Liver (tissue), 9 donors: ENCODE results near the gene CDH13. TPM values are rescaled to one million over a fixed set of nuclear protein-coding genes. Genes with fewer than 3 reads are reported as not detected.

Experiments
- DNase-seq: peaks from one replicate; pipeline ENCODE4 v3.0.0-alpha.2; 2017; ENCODE audit warnings: low spot score
- H3K27ac ChIP-seq, 2 donors: one replicate each; pipeline ENCODE4 v1.7.0; 2013; ENCODE audit warnings: inconsistent platforms in 2 of 2, low read length in 2 of 2, control low read depth in 1 of 2, low read depth in 1 of 2, mild to moderate bottlenecking in 1 of 2
- H3K27me3 ChIP-seq, 4 donors: one replicate each; pipeline versions ENCODE4 v1.6.1 to v1.7.0; 2013; ENCODE audit warnings: low read length in 3 of 4, inconsistent platforms in 1 of 4, mild to moderate bottlenecking in 1 of 4, moderate library complexity in 1 of 4; ENCODE audit not compliant: control insufficient read depth in 4 of 4, insufficient read depth in 4 of 4
- H3K36me3 ChIP-seq, 4 donors: one replicate each; pipeline versions ENCODE4 v1.6.1 to v1.7.0; 2013; ENCODE audit warnings: low read length in 3 of 4, mild to moderate bottlenecking in 3 of 4, low read depth in 1 of 4, moderate library complexity in 1 of 4; ENCODE audit not compliant: control insufficient read depth in 4 of 4, insufficient read depth in 3 of 4
- H3K4me1 ChIP-seq, 4 donors: one replicate each; pipeline versions ENCODE4 v1.6.1 to v1.7.0; 2013; ENCODE audit warnings: low read length in 3 of 4, mild to moderate bottlenecking in 3 of 4, moderate library complexity in 1 of 4; ENCODE audit not compliant: control insufficient read depth in 4 of 4, insufficient read depth in 4 of 4
- H3K4me3 ChIP-seq, 3 donors: one replicate each; pipeline versions ENCODE4 v1.6.1 to v1.7.0; 2013; ENCODE audit warnings: low read length in 3 of 3, control low read depth in 1 of 3, low read depth in 1 of 3, mild to moderate bottlenecking in 1 of 3
- H3K9ac ChIP-seq, 2 donors: one replicate each; pipeline ENCODE4 v1.7.0; 2013; ENCODE audit warnings: low read length in 2 of 2, mild to moderate bottlenecking in 2 of 2, moderate library complexity in 2 of 2, control low read depth in 1 of 2, low read depth in 1 of 2
- H3K9me3 ChIP-seq, 4 donors: one replicate each; pipeline versions ENCODE4 v1.6.1 to v1.7.0; 2013; ENCODE audit warnings: low read length in 3 of 4; ENCODE audit not compliant: control insufficient read depth in 4 of 4
- EGR1 ChIP-seq, 2 donors: IDR thresholded peaks; 2 replicates each; pipeline ENCODE4 v1.6.1; 2016 to 2018; ENCODE audit warnings: antibody characterized with exemption in 2 of 2, low read depth in 2 of 2
- FOXA1 ChIP-seq: IDR thresholded peaks from 2 replicates; pipeline ENCODE4 v1.6.1; 2016; ENCODE audit warnings: antibody characterized with exemption
- FOXA2 ChIP-seq: IDR thresholded peaks from 2 replicates; pipeline ENCODE4 v1.6.1; 2016; ENCODE audit warnings: antibody characterized with exemption
- GABPA ChIP-seq, 2 donors: IDR thresholded peaks in 1 of 2; conservative IDR thresholded peaks in 1 of 2; 2 replicates each; pipeline ENCODE4 v1.6.1; 2016; ENCODE audit warnings: antibody characterized with exemption in 2 of 2, mild to moderate bottlenecking in 1 of 2, moderate library complexity in 1 of 2
- HNF4A ChIP-seq, 2 donors: conservative IDR thresholded peaks; 2 replicates each; pipeline ENCODE4 v1.6.1; 2016; ENCODE audit warnings: antibody characterized with exemption in 2 of 2, mild to moderate bottlenecking in 2 of 2
- HNF4G ChIP-seq: IDR thresholded peaks from 2 replicates; pipeline ENCODE4 v1.6.1; 2016; ENCODE audit warnings: antibody characterized with exemption
- JUND ChIP-seq, 2 donors: IDR thresholded peaks; 2 replicates each; pipeline ENCODE4 v1.6.1; 2016; ENCODE audit warnings: antibody characterized with exemption in 2 of 2
- NR2F2 ChIP-seq: IDR thresholded peaks from 2 replicates; pipeline ENCODE4 v1.6.1; 2016; ENCODE audit warnings: antibody characterized with exemption
- RAD21 ChIP-seq, 2 donors: IDR thresholded peaks; 2 replicates each; pipeline ENCODE4 v1.6.1; 2016; ENCODE audit warnings: antibody characterized with exemption in 2 of 2, mild to moderate bottlenecking in 2 of 2
- RXRA ChIP-seq, 2 donors: IDR thresholded peaks; 2 replicates each; pipeline ENCODE4 v1.6.1; 2017 to 2018; ENCODE audit warnings: antibody characterized with exemption in 2 of 2, mild to moderate bottlenecking in 1 of 2
- SP1 ChIP-seq: IDR thresholded peaks from 2 replicates; pipeline ENCODE4 v1.6.1; 2018; ENCODE audit warnings: antibody characterized with exemption, mild to moderate bottlenecking
- TAF1 ChIP-seq: conservative IDR thresholded peaks from 2 replicates; pipeline ENCODE4 v1.6.1; 2016; ENCODE audit warnings: antibody characterized with exemption, mild to moderate bottlenecking
- WGBS: extraction: QIAGEN DNeasy Blood & Tissue Kit; methylation state at CpG from one replicate; pipeline ENCODE4 v1.1.7; 2013; 5-methylcytosine and 5-hydroxymethylcytosine counted together
- polyA plus RNA-seq, 2 donors: library from polyadenylated mRNA; stranded (reverse) in 1 of 2; unstranded in 1 of 2; fragments of 200-250 nt in 1 of 2; fragments of >200 nt in 1 of 2; fragmentation: Nextera tagmentation in 1 of 2; extraction: Ambion mirVana in 1 of 2; gene quantifications; one replicate each; pipeline versions ENCODE4 v1.2.1 to v1.2.3, GENCODE V29; 2013 to 2015
- total RNA-seq, 2 donors: library from RNA; depleted of rRNA; stranded (reverse); fragments of >200 nt; gene quantifications; one replicate each; pipeline ENCODE4 v1.2.3, GENCODE V29; 2014
- TF ChIP-seq, protein P1 (sequence below): fragments of 150-350 bp; IDR thresholded peaks from 2 replicates; pipeline ENCODE4 v1.5.1; 2017; ENCODE audit warnings: improper control_type of control experiment, low read depth, low read length; ENCODE audit not compliant: missing input control
- TF ChIP-seq, protein P2 (sequence below): IDR thresholded peaks from 2 replicates; pipeline ENCODE4 v1.6.1; 2016; ENCODE audit warnings: antibody characterized with exemption, mild to moderate bottlenecking
- TF ChIP-seq, protein P3 (sequence below): IDR thresholded peaks from 2 replicates; pipeline ENCODE4 v1.6.1; 2016; ENCODE audit warnings: antibody characterized with exemption
- donor health status: healthy.
- donor health status: healthy.
- donor health status: healthy.
- donor health status: healthy.
- donor health status: healthy.

Gene CDH13
- total and polyA plus RNA-seq, 4 donors, result 0.21 to 1.5 (median 0.58) TPM

DNA sequence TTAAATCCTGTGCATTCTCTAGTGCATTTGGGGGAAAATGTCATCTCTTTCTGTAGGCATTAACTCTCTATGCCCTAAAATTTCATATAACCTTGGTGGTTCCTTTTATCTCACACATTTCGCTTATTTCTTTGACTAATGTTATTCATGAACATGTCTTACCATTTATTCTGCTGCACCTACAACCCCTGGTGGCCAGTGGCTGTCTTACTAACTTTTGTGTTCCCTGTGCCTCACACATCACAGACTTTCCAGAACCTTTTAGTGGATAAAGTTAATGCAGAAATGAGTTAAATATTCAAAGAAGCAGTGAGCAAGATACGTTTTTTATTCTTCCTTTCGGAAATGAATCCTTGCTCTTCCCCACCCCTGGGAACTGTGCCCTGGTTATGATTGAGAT, 111.9 kb downstream of the CDH13 start:
- 53% methylated on average over 3 of the region's 3 CpGs for WGBS
- H3K27me3 ChIP-seq, result peaks cover 0 to 3% (median 0%) of the 10 kb centered on the region in 4 donors
- H3K36me3 ChIP-seq, result no peaks in the 10 kb centered on the region
- H3K4me3 ChIP-seq, result no peak overlapping the region
- DNase-seq, result no peak
- no peak overlapping the region for H3K27ac ChIP-seq
- TF ChIP-seq GABPA (IDR thresholded peaks at IDR 0.05 in 1 of 2, conservative IDR thresholded peaks at IDR 0.05 in 1 of 2) (no peak), FOXA2 (no peak), EGR1 (IDR thresholded peaks at IDR 0.05; ENCODE audit: low read depth in 2 of 2) (no peak), RAD21 (IDR thresholded peaks at IDR 0.05) (peak in 1 of 2 donors; percentile 7), JUND (IDR thresholded peaks at IDR 0.05) (no peak)
- peaks cover 0 to 1% (median 0%) of the 10 kb centered on the region in 4 donors for H3K4me1 ChIP-seq
- H3K9me3 ChIP-seq, result peaks cover 0 to 2% (median 0%) of the 10 kb centered on the region in 4 donors
- H3K9ac ChIP-seq, result no peak overlapping the region

DNA sequence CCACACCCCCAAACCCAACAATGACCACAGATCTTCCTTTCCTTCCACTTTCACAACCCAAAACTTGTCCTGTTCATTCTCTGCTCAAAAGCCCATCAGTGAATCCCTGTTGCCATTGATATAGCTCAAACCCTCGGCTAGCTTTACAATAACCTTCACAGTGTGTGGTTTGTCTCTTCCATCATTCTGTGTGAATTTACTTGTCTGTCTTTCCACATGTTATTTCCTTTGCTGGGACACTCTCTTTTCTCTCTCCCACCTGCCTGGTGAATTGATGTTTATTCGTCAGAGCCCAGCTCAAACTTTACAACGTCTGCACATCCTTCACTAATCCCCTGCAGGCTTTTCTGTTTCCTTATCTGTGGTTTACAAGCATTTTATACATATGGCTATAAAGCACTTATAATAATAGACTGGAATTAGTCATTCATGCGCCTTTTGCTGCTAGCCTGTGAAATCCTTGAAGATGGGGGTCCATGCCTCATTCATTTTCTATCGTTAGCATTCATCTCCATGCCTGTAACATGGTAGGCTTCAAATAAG, 114.4 kb downstream of the CDH13 start:
- H3K27me3 ChIP-seq, result peaks cover 0 to 3% (median 0%) of the 10 kb centered on the region in 4 donors
- H3K4me3 ChIP-seq, result no peak overlapping the region
- peaks cover 0 to 1% (median 0%) of the 10 kb centered on the region in 4 donors for H3K4me1 ChIP-seq
- DNase-seq, result no peak
- H3K27ac ChIP-seq, result no peak overlapping the region
- WGBS, result 64% methylated on average over 5 of the region's 5 CpGs
- H3K9ac ChIP-seq, result no peak overlapping the region
- H3K36me3 ChIP-seq, result no peaks in the 10 kb centered on the region
- H3K9me3 ChIP-seq, result peaks cover 0 to 2% (median 0%) of the 10 kb centered on the region in 4 donors
- TF ChIP-seq GABPA (IDR thresholded peaks at IDR 0.05 in 1 of 2, conservative IDR thresholded peaks at IDR 0.05 in 1 of 2) (no peak), HNF4A (conservative IDR thresholded peaks at IDR 0.05) (no peak), SP1 (no peak), FOXA1 (no peak), HNF4G (no peak), NR2F2 (no peak), RAD21 (IDR thresholded peaks at IDR 0.05) (no peak), JUND (IDR thresholded peaks at IDR 0.05) (no peak), RXRA (IDR thresholded peaks at IDR 0.05) (no peak), TAF1 (no peak)
- TF ChIP-seq, protein P1, sequence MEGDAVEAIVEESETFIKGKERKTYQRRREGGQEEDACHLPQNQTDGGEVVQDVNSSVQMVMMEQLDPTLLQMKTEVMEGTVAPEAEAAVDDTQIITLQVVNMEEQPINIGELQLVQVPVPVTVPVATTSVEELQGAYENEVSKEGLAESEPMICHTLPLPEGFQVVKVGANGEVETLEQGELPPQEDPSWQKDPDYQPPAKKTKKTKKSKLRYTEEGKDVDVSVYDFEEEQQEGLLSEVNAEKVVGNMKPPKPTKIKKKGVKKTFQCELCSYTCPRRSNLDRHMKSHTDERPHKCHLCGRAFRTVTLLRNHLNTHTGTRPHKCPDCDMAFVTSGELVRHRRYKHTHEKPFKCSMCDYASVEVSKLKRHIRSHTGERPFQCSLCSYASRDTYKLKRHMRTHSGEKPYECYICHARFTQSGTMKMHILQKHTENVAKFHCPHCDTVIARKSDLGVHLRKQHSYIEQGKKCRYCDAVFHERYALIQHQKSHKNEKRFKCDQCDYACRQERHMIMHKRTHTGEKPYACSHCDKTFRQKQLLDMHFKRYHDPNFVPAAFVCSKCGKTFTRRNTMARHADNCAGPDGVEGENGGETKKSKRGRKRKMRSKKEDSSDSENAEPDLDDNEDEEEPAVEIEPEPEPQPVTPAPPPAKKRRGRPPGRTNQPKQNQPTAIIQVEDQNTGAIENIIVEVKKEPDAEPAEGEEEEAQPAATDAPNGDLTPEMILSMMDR, result no peak
- TF ChIP-seq, protein P2, sequence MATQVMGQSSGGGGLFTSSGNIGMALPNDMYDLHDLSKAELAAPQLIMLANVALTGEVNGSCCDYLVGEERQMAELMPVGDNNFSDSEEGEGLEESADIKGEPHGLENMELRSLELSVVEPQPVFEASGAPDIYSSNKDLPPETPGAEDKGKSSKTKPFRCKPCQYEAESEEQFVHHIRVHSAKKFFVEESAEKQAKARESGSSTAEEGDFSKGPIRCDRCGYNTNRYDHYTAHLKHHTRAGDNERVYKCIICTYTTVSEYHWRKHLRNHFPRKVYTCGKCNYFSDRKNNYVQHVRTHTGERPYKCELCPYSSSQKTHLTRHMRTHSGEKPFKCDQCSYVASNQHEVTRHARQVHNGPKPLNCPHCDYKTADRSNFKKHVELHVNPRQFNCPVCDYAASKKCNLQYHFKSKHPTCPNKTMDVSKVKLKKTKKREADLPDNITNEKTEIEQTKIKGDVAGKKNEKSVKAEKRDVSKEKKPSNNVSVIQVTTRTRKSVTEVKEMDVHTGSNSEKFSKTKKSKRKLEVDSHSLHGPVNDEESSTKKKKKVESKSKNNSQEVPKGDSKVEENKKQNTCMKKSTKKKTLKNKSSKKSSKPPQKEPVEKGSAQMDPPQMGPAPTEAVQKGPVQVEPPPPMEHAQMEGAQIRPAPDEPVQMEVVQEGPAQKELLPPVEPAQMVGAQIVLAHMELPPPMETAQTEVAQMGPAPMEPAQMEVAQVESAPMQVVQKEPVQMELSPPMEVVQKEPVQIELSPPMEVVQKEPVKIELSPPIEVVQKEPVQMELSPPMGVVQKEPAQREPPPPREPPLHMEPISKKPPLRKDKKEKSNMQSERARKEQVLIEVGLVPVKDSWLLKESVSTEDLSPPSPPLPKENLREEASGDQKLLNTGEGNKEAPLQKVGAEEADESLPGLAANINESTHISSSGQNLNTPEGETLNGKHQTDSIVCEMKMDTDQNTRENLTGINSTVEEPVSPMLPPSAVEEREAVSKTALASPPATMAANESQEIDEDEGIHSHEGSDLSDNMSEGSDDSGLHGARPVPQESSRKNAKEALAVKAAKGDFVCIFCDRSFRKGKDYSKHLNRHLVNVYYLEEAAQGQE, result no peak
- TF ChIP-seq, protein P3, sequence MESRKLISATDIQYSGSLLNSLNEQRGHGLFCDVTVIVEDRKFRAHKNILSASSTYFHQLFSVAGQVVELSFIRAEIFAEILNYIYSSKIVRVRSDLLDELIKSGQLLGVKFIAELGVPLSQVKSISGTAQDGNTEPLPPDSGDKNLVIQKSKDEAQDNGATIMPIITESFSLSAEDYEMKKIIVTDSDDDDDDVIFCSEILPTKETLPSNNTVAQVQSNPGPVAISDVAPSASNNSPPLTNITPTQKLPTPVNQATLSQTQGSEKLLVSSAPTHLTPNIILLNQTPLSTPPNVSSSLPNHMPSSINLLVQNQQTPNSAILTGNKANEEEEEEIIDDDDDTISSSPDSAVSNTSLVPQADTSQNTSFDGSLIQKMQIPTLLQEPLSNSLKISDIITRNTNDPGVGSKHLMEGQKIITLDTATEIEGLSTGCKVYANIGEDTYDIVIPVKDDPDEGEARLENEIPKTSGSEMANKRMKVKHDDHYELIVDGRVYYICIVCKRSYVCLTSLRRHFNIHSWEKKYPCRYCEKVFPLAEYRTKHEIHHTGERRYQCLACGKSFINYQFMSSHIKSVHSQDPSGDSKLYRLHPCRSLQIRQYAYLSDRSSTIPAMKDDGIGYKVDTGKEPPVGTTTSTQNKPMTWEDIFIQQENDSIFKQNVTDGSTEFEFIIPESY, result no peak
